ENCODE results near the gene FAM169A.
"Not testable (repeated sequence)": the region's sequence is repeated elsewhere in the genome, so short reads cannot be mapped to it uniquely, and the experiment has no call there.

FAM169A gene

GRCh38 chr5:74761241-74761640 is 104.9 kb downstream of the FAM169A start:
- Histone ChIP-seq H3K27ac (ENCODE audit: low read depth, low read length) (no peak overlapping the region), H3K9me2 (replicated peaks; ENCODE audit: insufficient read depth, low read length) (no peaks in the 10 kb centered on the region), H3K27me3 (ENCODE audit: low read length) (no peaks in the 10 kb centered on the region), H2AFZ (ENCODE audit: low read depth, low read length, severe bottlenecking) (no peak overlapping the region), H3K4me3 (ENCODE audit: insufficient read depth, low read length, poor library complexity, severe bottlenecking) (no peak overlapping the region), H3K36me3 (ENCODE audit: low read length) (peaks cover 50% of the 10 kb centered on the region), H4K20me1 (ENCODE audit: low read depth, low read length) (no peaks in the 10 kb centered on the region), H3K9me3 (ENCODE audit: insufficient read depth, low read length) (no peaks in the 10 kb centered on the region), H3K4me2 (ENCODE audit: low read depth, low read length, poor library complexity, severe bottlenecking) (no peak overlapping the region), H3K79me2 (ENCODE audit: insufficient read depth, low read length) (peaks cover 28% of the 10 kb centered on the region), H3F3A (ENCODE audit: insufficient read depth) (no peaks in the 10 kb centered on the region), H3K9ac (ENCODE audit: low read length) (no peak overlapping the region)
- no peak for TF ChIP-seq EZH2phosphoT487 (conservative IDR thresholded peaks at IDR 0.05; ENCODE audit: low read length)
- TF ChIP-seq, protein P1, sequence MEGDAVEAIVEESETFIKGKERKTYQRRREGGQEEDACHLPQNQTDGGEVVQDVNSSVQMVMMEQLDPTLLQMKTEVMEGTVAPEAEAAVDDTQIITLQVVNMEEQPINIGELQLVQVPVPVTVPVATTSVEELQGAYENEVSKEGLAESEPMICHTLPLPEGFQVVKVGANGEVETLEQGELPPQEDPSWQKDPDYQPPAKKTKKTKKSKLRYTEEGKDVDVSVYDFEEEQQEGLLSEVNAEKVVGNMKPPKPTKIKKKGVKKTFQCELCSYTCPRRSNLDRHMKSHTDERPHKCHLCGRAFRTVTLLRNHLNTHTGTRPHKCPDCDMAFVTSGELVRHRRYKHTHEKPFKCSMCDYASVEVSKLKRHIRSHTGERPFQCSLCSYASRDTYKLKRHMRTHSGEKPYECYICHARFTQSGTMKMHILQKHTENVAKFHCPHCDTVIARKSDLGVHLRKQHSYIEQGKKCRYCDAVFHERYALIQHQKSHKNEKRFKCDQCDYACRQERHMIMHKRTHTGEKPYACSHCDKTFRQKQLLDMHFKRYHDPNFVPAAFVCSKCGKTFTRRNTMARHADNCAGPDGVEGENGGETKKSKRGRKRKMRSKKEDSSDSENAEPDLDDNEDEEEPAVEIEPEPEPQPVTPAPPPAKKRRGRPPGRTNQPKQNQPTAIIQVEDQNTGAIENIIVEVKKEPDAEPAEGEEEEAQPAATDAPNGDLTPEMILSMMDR (IDR thresholded peaks at IDR 0.05; ENCODE audit: insufficient read depth, low read length, poor library complexity, severe bottlenecking): no peak

DNA sequence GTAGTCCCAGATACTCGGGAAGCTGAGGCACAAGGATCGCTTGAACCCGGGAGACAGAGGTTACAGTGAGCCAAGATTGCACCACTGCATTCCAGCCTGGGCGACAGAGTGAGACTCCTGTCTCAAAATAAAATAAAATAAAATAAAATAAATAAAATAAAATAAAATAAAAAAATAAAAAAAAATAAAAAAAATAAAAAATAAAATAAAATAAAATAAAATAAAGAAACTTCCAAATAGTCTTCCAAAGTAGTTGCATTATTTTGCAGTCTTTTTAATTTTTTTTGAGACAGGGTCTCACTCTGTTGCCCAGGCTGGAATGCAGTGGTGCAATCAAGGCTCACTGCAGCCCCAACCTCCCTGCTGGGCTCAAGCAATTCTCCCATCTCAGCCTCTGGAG is 117.4 kb downstream of the FAM169A start:
- H3K36me3 ChIP-seq (ENCODE audit: low read length): peaks cover 35% of the 10 kb centered on the region; the same call in 1 of the 2 replicates
- not testable (repeated sequence) for H3K4me2 ChIP-seq (ENCODE audit: low read depth, low read length, poor library complexity, severe bottlenecking); H3K27me3 ChIP-seq (ENCODE audit: low read length); H3F3A ChIP-seq (ENCODE audit: insufficient read depth); H3K79me2 ChIP-seq (ENCODE audit: insufficient read depth, low read length); H3K27ac ChIP-seq (ENCODE audit: low read depth, low read length); H3K9me3 ChIP-seq (ENCODE audit: insufficient read depth, low read length); H3K4me3 ChIP-seq (ENCODE audit: insufficient read depth, low read length, poor library complexity, severe bottlenecking); H3K9me2 ChIP-seq (replicated peaks; ENCODE audit: insufficient read depth, low read length); H3K9ac ChIP-seq (ENCODE audit: low read length); H2AFZ ChIP-seq (ENCODE audit: low read depth, low read length, severe bottlenecking); H4K20me1 ChIP-seq (ENCODE audit: low read depth, low read length)

- no peaks in the 10 kb centered on the region for H3K79me2 ChIP-seq (ENCODE audit: insufficient read depth, low read length)
- peaks cover 49% of the 10 kb centered on the region for H3K36me3 ChIP-seq (ENCODE audit: low read length)
Observed at GRCh38 chr5:74738406-74738805, 127.8 kb downstream of the FAM169A start.

GRCh38 chr5:74736759-74737158 is 129.4 kb downstream of the FAM169A start:
- Histone ChIP-seq H3K4me2 (ENCODE audit: low read depth, low read length, poor library complexity, severe bottlenecking) (no peak overlapping the region), H3K9ac (ENCODE audit: low read length) (no peak overlapping the region), H2AFZ (ENCODE audit: low read depth, low read length, severe bottlenecking) (no peak overlapping the region), H3K79me2 (ENCODE audit: insufficient read depth, low read length) (no peaks in the 10 kb centered on the region), H3K9me2 (replicated peaks; ENCODE audit: insufficient read depth, low read length) (no peaks in the 10 kb centered on the region), H3K9me3 (ENCODE audit: insufficient read depth, low read length) (no peaks in the 10 kb centered on the region), H3K36me3 (ENCODE audit: low read length) (peaks cover 50% of the 10 kb centered on the region), H3K27me3 (ENCODE audit: low read length) (no peaks in the 10 kb centered on the region), H4K20me1 (ENCODE audit: low read depth, low read length) (no peaks in the 10 kb centered on the region), H3K4me3 (ENCODE audit: insufficient read depth, low read length, poor library complexity, severe bottlenecking) (no peak overlapping the region), H3F3A (ENCODE audit: insufficient read depth) (0 out of 2 replicates have a peak, but pooled peaks cover 3% of the 10 kb centered on the region), H3K27ac (ENCODE audit: low read depth, low read length) (no peak overlapping the region)
- TF ChIP-seq EZH2phosphoT487 (conservative IDR thresholded peaks at IDR 0.05; ENCODE audit: low read length): no peak

More at GRCh38 chr5:74738406-74738805, 127.8 kb downstream of the FAM169A start:
- 0 out of 2 replicates have a peak, but pooled peaks cover 3% of the 10 kb centered on the region for H3F3A ChIP-seq (ENCODE audit: insufficient read depth)
- H3K4me3 ChIP-seq (ENCODE audit: insufficient read depth, low read length, poor library complexity, severe bottlenecking): no peak overlapping the region
- no peaks in the 10 kb centered on the region for H3K9me3 ChIP-seq (ENCODE audit: insufficient read depth, low read length)
- H3K9me2 ChIP-seq (replicated peaks; ENCODE audit: insufficient read depth, low read length): no peaks in the 10 kb centered on the region
- H3K9ac ChIP-seq (ENCODE audit: low read length): no peak overlapping the region
- H3K27ac ChIP-seq (ENCODE audit: low read depth, low read length): no peak overlapping the region
- no peaks in the 10 kb centered on the region for H4K20me1 ChIP-seq (ENCODE audit: low read depth, low read length)
- H3K27me3 ChIP-seq (ENCODE audit: low read length): no peaks in the 10 kb centered on the region
- no peak overlapping the region for H3K4me2 ChIP-seq (ENCODE audit: low read depth, low read length, poor library complexity, severe bottlenecking)
- TF ChIP-seq, protein P1 (IDR thresholded peaks at IDR 0.05; ENCODE audit: insufficient read depth, low read length, poor library complexity, severe bottlenecking): no peak
- TF ChIP-seq EZH2phosphoT487 (conservative IDR thresholded peaks at IDR 0.05; ENCODE audit: low read length): no peak
- no peak overlapping the region for H2AFZ ChIP-seq (ENCODE audit: low read depth, low read length, severe bottlenecking)
